Gastroesophageal sphincter (tissue), 4 donors: ENCODE measurements around the gene NTRK1. TPM values are rescaled to one million over a fixed set of nuclear protein-coding genes. Genes with fewer than 3 reads are reported as not detected.

Source experiments
- ATAC-seq: fragments of 150-250 bp; one replicate; pipeline ENCODE4 v1.9.1; 2016; ENCODE audit warnings: mild to moderate bottlenecking, moderate library complexity
- H3K27ac ChIP-seq, 4 donors: fragments of 200-600 bp; sonication (generic) in 3 of 4; 1 replicate in 3 of 4; 2 replicates in 1 of 4; pipeline ENCODE4 v1.5.1; 2016 to 2019
- H3K27me3 ChIP-seq: fragments of 200-600 bp; sonication (generic); one replicate; pipeline ENCODE4 v1.5.1; 2019
- H3K36me3 ChIP-seq, 2 donors: fragments of 200-600 bp; sonication (generic); one replicate each; pipeline ENCODE4 v1.5.1; 2019; ENCODE audit warnings: control low read depth in 1 of 2
- H3K4me1 ChIP-seq, 3 donors: fragments of 200-600 bp; sonication (generic); 1 replicate in 2 of 3; 2 replicates in 1 of 3; pipeline ENCODE4 v1.5.1; 2016 to 2019; ENCODE audit warnings: control low read depth in 2 of 3
- H3K4me3 ChIP-seq, 2 donors: fragments of 200-600 bp; sonication (generic); one replicate each; pipeline ENCODE4 v1.5.1; 2019; ENCODE audit warnings: mild to moderate bottlenecking in 1 of 2, moderate library complexity in 1 of 2
- H3K9me3 ChIP-seq, 3 donors: fragments of 200-600 bp; sonication (generic); one replicate each; pipeline ENCODE4 v1.5.1; 2017 to 2019; ENCODE audit warnings: control low read depth in 2 of 3
- CTCF ChIP-seq, 4 experiments: fragments of 200-600 bp in 2 of 4; fragments of 450-650 bp in 2 of 4; sonication (generic) in 1 of 4; IDR thresholded peaks; one replicate each; pipeline ENCODE4 v1.5.1; 2017 to 2019; ENCODE audit warnings: antibody characterized with exemption in 4 of 4, mild to moderate bottlenecking in 2 of 4, moderate library complexity in 2 of 4
- EP300 ChIP-seq: sonication (generic); formaldehyde crosslinking; IDR thresholded peaks from one replicate; pipeline ENCODE4 v1.6.1; 2017; ENCODE audit warnings: antibody characterized with exemption, mild to moderate bottlenecking
- POLR2A ChIP-seq, 2 donors: fragments of 450-650 bp; IDR thresholded peaks; one replicate each; pipeline ENCODE4 v1.6.1; 2017; ENCODE audit warnings: antibody characterized with exemption in 2 of 2, mild to moderate bottlenecking in 2 of 2, moderate library complexity in 1 of 2
- POLR2AphosphoS5 ChIP-seq: sonication (generic); formaldehyde crosslinking; IDR thresholded peaks from one replicate; pipeline ENCODE4 v1.6.1; 2017; ENCODE audit warnings: antibody characterized with exemption
- WGBS, 2 donors: methylation state at CpG; one replicate each; pipeline ENCODE4 v1.1.5; 2018; ENCODE audit warnings: low coverage in 1 of 2; 5-methylcytosine and 5-hydroxymethylcytosine counted together
- total RNA-seq, 4 donors: library from RNA; depleted of rRNA; stranded (reverse); fragments of >200 nt; gene quantifications; one replicate each; pipeline ENCODE4 v1.1.0, GENCODE V29; 2016

NTRK1 gene
- total RNA-seq, 4 donors from 2014 or later: 0.23 to 4.4 (median 0.72) TPM

- TF ChIP-seq POLR2A (IDR thresholded peaks at IDR 0.05) (no peak), CTCF (IDR thresholded peaks at IDR 0.05) (no peak), POLR2AphosphoS5 (no peak), EP300 (no peak)
- WGBS, 2 donors: no CpG with 5 or more reads among the region's 13 CpGs
- Histone ChIP-seq H3K4me3 (no peak overlapping the region), H3K27me3 (peaks cover 45% of the 10 kb centered on the region), H3K36me3 (no peaks in the 10 kb centered on the region), H3K4me1 (no peaks in the 10 kb centered on the region), H3K27ac (no peak overlapping the region), H3K9me3 (no peaks in the 10 kb centered on the region)
- no peak for ATAC-seq
These were observed 7.7 kb downstream of the NTRK1 start for GRCh38 chr1:156868341-156868740.

- no peak for ATAC-seq
- no peak for TF ChIP-seq POLR2AphosphoS5
- TF ChIP-seq EP300: no peak
- TF ChIP-seq CTCF (IDR thresholded peaks at IDR 0.05): no peak
- TF ChIP-seq POLR2A (IDR thresholded peaks at IDR 0.05): no peak
These were observed 8.8 kb downstream of the NTRK1 start for GRCh38 chr1:156869455-156869854.

GRCh38 chr1:156873659-156874058, 13.0 kb downstream of the NTRK1 start:
- no peak overlapping the region for H3K4me3 ChIP-seq
- H3K9me3 ChIP-seq: no peaks in the 10 kb centered on the region
- 100% methylated on average over 3 of the region's 18 CpGs; no CpG with 5 or more reads in 1 of the 2 donors for whole genome bisulfite sequencing, 2 donors
- H3K27ac ChIP-seq: no peak overlapping the region
- peaks cover 39% of the 10 kb centered on the region for H3K27me3 ChIP-seq
- no peak for TF ChIP-seq CTCF (IDR thresholded peaks at IDR 0.05)
- TF ChIP-seq EP300: no peak
- TF ChIP-seq POLR2A (IDR thresholded peaks at IDR 0.05): no peak
- TF ChIP-seq POLR2AphosphoS5: no peak
- H3K4me1 ChIP-seq: no peaks in the 10 kb centered on the region
- no peak for ATAC-seq
- H3K36me3 ChIP-seq: no peaks in the 10 kb centered on the region

More at GRCh38 chr1:156869455-156869854, 8.8 kb downstream of the NTRK1 start:
- Histone ChIP-seq H3K27ac (no peak overlapping the region), H3K27me3 (peaks cover 33% of the 10 kb centered on the region), H3K4me3 (no peak overlapping the region), H3K9me3 (no peaks in the 10 kb centered on the region), H3K4me1 (no peaks in the 10 kb centered on the region), H3K36me3 (no peaks in the 10 kb centered on the region)
- WGBS, 2 donors: 90% methylated on average over 4 to 7 of the region's 9 CpGs

GRCh38 chr1:156874142-156874541, 13.5 kb downstream of the NTRK1 start:
- ATAC-seq: no peak
- no peaks in the 10 kb centered on the region for H3K9me3 ChIP-seq
- no peaks in the 10 kb centered on the region for H3K4me1 ChIP-seq
- H3K27ac ChIP-seq: no peak overlapping the region
- peaks cover 43% of the 10 kb centered on the region for H3K27me3 ChIP-seq
- H3K4me3 ChIP-seq: no peak overlapping the region
- TF ChIP-seq POLR2A (IDR thresholded peaks at IDR 0.05) (no peak), EP300 (no peak), CTCF (IDR thresholded peaks at IDR 0.05) (no peak), POLR2AphosphoS5 (no peak)
- 100% methylated on average over 1 to 2 of the region's 5 CpGs for WGBS, 2 donors
- no peaks in the 10 kb centered on the region for H3K36me3 ChIP-seq

GRCh38 chr1:156874572-156875340, 14.1 kb downstream of the NTRK1 start:
- no peak for TF ChIP-seq POLR2AphosphoS5
- TF ChIP-seq EP300: no peak
- no peak for TF ChIP-seq CTCF (IDR thresholded peaks at IDR 0.05)
- TF ChIP-seq POLR2A (IDR thresholded peaks at IDR 0.05): no peak
- 90% methylated on average over 4 of the region's 16 CpGs; no CpG with 5 or more reads in 1 of the 2 donors for WGBS, 2 donors
- no peak overlapping the region for H3K27ac ChIP-seq

More at GRCh38 chr1:156874572-156875340, 14.1 kb downstream of the NTRK1 start:
- H3K4me3 ChIP-seq: no peak overlapping the region
- no peaks in the 10 kb centered on the region for H3K4me1 ChIP-seq
- H3K27me3 ChIP-seq: peaks cover 50% of the 10 kb centered on the region
- H3K9me3 ChIP-seq: no peaks in the 10 kb centered on the region
- H3K36me3 ChIP-seq: no peaks in the 10 kb centered on the region
- ATAC-seq: no peak
